HG03103 (cell line): ENCODE measurements around the gene NCCRP1.

ENCODE experiments used
- ATAC-seq: cut with Tn5 transposase; IDR thresholded peaks from one replicate; pipeline ENCODE4 v1.9.1; 2021; ENCODE audit warnings: low read depth; ENCODE audit not compliant: unreplicated experiment

NCCRP1 gene

DNA sequence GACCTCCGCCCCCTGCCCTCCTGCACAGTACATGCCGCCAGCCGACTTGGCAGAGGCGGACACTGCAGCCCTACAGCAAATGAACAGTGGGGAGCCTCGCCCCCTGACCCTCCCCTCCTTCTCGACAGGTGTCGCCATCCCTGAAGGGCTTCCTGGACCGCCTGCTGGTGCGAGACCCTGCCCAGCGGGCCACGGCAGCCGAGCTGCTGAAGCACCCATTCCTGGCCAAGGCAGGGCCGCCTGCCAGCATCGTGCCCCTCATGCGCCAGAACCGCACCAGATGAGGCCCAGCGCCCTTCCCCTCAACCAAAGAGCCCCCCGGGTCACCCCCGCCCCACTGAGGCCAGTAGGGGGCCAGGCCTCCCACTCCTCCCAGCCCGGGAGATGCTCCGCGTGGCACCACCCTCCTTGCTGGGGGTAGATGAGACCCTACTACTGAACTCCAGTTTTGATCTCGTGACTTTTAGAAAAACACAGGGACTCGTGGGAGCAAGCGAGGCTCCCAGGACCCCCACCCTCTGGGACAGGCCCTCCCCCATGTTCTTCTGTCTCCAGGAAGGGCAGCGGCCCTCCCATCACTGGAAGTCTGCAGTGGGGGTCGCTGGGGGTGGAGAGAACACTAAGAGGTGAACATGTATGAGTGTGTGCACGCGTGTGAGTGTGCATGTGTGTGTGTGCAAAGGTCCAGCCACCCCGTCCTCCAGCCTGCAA, 18.3 kb upstream of the NCCRP1 start:
- ATAC-seq = no peak

DNA sequence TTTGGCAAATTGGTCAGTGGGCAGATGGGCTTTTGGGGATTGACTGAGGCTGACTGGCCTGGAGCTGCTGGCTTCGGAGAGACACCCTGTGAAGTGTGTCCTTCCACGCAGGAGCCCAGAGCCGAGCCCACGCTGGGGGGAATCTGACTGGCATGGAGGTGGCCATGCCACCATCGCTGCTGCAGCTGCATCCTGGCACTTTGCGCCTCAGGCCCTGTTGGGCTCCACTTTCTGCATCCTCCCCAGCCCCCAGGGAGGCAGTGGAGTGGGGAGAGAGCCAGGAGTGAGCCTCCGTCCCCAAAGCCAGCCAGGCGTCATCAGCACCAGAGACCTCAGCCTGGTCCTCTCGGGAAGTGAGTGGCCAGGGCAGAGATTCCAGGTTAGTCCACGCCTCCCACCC, 17.0 kb upstream of the NCCRP1 start:
- ATAC-seq = no peak

DNA sequence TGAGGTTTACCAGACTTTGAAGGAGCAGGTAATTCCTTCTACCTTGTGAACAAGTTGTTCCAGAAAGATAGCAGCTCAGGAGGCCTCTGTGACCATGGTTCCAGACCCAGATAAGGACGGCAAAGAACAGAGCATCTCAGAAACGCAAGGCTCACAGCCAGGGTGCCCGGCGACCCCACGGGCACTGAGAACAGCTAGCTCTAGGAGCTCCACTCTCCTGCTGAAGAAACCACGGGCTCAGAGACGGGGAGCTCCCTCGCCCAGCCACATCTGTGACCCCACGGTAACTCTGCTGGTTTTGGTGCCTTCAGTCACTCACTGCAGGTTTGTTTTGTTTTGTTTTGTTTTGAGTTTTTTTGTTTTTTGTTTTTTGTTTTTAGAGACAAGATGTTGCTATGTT, 16.0 kb upstream of the NCCRP1 start:
- ATAC-seq = no peak

DNA sequence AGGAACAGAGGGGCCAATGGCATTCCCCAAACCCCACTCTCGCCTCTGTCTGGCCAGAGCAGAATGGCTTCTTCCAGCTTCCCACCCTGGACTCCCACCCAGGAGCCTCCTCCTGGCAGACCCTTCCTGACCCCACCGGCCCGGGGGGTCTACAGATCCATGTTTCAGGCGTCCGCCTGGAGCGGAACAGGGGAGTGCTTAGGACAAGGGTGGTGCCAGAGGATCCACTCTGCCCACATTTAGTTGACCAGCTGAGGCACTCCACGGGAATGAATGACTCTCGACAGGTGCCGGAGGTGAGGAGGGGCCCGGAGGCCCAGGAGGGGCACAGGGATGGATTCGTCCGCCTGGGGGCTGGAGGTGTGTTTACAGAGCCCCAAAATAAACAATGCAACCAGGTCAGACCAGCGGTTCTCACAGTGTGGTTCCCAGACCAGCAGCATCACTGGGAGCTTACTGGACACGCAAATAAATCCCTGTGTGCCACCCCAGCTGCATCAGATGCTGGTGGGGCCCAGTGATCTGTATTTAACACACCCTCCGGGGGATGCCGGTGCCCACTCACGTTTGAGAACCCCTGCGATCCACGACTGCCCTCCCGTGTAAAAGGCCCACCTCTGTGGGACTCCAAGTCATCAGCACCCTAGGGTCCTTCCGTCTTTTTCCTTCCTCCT, 15.1 kb upstream of the NCCRP1 start:
- no peak for ATAC-seq

DNA sequence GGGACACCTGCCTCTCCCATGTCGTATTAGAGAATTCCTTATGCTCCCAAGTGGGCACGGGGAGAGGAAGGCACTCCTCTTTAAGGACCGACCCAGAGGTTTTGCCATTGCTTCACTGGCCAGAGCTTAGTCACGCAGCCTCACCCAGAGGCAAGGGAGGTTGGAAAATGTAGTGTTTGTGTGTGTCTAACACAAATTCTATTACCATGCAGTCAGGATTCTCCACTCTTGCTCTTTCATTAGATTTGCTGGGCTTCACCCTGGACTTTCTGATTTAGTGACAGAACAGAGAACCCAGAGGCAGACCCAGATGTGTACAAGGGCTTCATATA, 14.6 kb upstream of the NCCRP1 start:
- ATAC-seq = no peak

DNA sequence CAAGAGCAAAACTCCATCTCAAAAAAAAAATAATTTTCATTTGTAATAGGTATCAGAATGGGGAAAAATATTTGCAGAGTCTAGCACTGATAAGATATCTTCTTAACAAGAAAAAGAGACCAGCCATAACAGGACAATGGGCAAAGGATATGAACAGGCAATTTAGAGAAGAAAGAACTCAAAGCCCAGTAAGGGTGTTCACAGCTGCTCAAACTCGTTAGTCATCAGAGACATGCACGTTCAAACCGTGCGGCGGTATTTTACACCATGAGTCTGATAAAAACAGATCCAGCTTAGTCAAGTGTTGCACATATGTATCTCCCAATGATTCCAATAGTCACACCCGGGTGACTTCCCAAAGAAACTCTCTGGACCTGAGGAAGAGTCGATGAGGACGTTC, 13.7 kb upstream of the NCCRP1 start:
- ATAC-seq = no peak

DNA sequence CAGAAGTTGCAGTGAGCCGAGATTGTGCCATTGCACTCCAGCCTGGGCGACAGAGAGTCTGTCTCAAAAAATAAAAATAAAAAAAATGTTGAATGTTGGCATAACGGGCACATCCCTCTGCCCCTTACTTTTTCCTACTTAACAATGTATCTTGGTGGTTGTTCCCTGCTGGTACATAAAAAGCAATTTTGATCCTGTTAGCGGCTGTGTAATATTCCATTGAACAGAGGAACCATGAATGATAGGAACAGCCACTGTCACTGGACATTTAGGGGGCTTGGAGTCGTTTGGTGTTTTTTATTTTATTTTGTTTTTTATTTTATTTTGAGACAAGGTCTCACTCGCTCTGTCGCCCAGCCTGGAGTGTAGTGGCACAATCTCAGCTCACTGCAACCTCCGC, 10.4 kb upstream of the NCCRP1 start:
- ATAC-seq = no peak

DNA sequence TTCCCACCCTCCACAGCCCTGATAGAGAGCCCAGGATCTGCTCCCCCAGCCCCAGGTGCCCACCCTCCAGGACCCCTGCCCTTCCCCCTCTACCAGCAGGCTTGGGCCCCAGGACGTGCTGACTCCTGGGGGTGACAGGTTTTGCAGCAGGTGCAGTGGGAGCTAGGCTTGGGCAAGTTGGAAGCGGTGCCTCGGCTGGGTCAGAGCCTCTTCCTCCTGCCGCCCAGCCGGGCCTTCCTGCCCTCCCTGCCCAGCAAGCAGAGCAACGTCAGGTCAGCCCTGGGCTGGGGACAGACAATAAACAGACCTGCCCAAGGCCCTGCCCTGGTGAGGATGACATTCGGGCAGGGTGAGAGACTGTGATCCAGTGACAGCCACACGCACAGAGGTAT, 9.2 kb upstream of the NCCRP1 start:
- ATAC-seq = no peak

DNA sequence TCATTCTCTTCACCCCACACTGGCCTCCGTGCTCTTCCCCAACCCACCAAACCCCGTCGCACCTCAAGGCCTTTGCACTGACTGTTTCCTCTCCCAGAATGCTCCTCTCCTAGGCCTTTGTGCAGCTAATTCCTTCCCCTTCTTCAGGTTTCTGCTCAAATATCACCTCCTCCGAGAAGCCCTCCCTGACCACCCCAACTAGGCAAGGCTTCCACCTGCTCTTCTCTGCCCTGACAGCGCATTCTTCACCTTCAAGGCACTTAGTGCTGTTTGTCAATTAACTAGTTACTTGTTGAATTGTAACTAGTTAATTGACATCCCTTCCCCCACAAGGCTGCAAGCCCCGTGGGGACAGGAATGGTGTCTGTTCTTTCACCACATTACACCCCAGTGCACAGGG, 7.8 kb upstream of the NCCRP1 start:
- no peak for ATAC-seq

DNA sequence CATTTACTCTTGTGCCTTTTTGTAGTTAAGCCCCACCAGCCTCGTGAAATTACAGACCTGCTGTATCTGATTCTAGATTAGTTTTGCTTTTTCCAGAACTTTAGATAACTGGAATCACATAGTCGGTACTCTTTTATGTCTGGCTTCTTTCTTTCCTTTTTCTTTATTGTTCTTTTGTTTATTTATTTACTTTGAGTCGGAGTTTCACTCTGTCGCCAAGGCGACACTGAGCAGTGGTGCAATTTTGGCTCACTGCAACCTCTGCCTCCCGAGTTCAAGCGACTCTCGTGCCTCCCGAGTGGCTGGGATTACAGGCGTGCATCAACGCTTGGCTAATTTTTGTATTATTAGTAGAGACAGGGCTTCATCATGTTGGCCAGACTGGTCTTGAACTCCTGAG, 6.0 kb upstream of the NCCRP1 start:
- ATAC-seq = no peak

DNA sequence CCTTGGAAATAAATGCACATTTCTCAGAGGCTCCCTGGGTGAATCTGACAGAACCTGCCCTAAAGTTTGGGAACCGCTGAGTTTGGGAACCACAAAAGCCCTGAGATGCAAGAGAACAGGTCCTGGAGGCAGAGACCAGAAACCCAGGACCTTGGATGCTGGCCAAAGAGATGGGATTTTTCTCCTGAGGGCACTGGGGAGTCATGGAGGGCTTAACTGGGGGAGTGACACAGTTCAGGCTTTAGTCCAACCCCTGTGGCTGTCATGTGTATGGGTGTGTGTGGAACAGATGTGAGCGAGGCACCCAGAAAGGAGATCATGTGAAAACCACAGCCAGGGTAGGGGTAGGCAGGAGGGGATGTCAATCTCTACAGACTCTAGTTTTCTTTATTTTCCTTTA, 3.9 kb upstream of the NCCRP1 start:
- ATAC-seq = no peak

DNA sequence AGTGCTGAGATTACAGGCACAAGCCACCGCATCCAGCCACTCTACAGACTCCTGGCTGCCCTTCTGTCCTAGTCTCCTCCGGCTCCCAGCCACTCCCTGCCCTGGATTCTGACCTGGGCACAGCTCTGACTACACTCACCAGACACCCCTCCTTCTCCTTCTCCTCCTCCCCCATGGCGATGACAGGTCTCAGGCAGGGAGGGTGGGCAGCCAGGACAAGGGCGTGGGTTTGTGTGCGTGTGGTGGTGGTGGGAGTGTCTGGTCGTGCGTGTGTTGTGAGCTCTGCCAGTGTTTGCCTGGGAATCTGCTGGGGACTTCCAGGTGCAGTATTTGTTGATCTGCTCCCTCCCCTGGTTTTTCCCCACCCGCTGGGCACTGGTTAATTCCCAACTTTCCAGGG, 3.0 kb upstream of the NCCRP1 start:
- no peak for ATAC-seq

DNA sequence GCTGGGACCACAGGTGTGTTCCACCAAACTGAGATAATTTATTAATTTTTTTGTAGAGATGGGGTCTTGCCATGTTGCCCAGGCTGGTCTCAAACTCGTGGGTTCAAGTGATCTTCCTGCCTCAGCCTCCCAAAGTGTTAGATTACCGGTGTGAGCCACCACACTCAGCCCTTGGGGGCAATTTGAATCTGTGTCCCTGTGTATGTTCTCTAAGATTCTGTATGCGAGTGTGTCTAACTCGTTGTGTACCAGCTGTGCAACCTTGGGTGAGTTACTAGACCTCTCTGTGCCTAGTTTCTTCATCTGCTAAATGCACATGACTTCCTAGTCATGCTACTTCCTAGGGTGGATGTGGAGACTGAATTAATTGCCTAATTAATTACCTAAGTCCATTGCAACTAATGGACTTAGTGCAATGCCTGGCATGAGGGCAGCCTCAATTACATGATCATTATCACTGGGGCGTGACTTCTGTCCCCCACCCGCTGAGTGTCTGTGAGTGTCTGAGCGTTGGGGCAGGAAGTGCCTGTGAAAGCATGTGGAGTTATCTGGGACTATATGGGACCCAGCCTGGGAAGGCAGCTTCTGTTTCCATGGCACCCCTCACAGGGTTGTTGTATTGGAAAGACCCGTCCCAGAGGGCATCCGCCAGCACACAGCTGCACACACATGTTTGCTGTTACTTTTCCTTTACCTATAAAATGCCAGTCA, 1.8 kb upstream of the NCCRP1 start:
- no peak for ATAC-seq

DNA sequence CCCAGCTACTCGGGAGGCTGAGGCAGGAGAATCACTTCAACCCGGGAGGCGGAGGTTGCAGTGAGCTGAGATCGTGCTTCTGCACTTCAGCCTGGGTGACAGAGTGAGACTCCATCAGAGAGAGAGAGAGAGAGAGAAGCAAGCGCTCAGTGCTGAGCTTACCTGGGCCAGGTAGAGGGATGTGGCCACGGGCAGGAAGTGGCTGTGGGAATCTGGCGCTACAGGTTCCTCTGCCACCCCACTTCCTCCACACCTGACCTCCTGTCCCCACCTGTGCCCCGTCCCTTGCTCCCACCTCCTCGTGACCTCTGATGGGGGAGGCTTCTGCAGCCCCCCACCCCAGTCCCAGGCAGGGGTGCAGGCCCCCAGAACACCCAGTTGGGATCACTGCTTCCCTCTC, 1.0 kb upstream of the NCCRP1 start:
- ATAC-seq = no peak

DNA sequence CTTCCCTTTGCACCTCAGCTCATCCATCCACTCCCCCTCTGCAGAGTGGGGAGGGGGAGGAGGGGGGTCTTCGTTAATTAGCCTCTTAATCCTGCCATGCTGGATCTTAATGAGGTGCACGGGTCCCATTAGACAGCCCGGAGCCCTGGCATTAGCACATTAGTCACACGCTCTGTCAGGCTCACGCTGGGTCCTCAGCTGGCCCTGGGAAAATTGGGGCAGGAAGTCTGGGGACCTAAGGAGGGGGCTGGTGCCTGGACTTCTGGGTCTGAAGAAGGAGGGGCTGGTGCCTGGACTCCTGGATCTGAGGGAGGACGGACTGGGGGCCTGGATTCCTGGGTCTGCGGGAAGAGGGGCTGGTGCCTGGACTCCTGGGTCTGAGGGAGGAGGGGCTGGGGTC, 444 bp upstream of the NCCRP1 start:
- no peak for ATAC-seq

DNA sequence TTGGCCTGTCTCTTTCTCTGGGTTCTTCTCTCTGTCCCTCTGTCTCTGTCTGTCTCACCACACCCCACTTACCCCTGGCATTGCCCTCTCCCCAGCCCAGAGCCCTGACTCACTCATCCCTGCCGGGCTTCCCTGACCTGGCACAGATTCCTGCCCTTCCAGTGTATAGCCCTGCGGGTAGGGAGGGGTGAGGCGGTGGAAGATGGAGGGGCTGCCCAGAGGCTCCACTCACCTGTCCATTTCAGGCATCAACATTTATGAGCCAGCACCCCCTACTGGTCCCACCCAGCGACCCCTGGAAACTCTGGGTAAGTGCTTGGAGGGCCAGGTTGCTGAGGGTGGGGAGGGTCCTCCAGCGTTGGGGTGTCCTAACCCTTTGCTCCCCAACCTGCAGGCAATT, 1.0 kb downstream of the NCCRP1 start:
- no peak for ATAC-seq

DNA sequence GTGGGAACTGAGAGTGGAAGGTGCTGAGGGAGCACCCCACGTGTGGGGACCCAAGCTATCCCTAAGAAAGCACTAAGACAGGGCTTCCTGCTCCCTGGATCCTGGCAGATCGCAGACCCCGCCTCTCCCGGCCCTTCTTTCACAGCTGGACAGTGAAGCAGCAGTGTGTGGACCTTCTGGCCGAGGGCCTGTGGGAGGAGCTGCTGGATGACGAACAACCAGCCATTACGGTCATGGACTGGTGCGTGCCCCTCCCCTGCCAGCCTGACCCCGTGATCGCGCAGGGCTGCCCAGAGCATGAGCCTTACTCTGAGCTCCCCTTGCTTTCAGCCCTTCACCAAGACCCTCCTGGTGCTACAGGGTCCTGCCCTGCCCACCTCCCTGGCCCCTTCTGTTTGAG, 2.3 kb downstream of the NCCRP1 start:
- no peak for ATAC-seq

DNA sequence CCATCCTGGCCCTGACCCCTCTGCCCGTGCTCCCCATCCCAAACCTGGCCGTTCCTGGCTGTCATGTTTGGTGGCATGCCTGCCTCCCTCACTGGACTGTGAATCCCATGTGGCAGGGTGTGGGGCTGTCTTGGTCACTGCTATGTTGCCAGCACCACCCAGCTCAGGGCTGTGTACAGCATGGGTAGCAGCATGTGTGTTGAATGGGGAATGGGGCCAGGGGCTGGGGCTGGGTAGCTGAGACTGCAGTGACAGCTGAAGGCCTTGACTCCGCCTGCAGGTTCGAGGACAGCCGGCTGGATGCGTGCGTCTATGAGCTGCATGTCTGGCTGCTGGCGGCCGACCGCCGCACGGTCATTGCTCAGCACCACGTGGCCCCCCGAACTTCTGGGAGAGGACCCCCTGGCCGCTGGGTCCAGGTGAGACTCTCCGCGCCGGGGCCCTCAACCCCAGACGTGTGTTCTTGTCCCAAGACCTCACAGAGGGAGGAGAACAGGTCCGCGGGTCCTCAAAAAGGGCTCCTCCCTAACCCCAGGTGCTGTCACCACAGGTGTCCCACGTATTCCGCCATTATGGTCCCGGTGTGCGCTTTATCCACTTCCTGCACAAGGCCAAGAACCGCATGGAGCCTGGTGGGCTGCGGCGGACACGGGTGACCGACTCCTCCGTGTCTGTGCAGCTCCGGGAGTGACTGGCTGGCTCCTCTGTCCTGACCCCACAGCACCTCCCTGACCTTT, 3.5 kb downstream of the NCCRP1 start:
- no peak for ATAC-seq

DNA sequence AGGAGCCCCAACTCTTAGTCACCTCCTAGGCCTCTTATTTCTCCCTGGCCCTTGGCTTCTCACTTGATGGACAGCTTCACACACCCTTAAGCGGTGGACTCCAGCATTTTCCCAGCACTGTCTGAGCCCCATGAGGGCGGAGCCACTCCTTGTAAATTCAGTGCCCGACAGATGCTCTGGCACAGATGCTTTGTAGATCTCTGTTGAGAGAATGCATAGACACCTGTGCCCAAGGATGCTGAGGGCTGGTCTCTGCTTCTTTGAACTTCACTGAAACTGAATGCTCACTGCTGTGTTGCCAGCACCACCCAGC, 4.0 kb downstream of the NCCRP1 start:
- no peak for ATAC-seq

DNA sequence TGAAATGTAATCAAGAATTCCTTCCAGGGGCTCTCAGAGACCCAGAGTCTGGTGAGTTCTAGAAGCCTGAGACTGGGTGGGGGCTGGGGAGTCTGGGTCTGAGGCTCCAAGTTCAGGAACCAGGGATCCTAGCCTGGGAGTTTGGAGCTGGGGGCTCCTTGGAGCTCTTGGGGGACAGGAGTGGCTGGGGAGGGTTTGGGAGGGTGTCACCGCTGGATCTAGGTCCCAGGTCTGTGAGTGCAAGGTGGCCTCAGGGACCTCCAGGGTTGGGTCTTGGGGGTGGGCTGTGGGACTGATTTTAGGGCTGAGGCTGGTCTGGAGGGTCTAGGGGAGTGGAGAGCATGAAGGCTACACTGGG, 6.2 kb downstream of the NCCRP1 start:
- ATAC-seq = no peak

DNA sequence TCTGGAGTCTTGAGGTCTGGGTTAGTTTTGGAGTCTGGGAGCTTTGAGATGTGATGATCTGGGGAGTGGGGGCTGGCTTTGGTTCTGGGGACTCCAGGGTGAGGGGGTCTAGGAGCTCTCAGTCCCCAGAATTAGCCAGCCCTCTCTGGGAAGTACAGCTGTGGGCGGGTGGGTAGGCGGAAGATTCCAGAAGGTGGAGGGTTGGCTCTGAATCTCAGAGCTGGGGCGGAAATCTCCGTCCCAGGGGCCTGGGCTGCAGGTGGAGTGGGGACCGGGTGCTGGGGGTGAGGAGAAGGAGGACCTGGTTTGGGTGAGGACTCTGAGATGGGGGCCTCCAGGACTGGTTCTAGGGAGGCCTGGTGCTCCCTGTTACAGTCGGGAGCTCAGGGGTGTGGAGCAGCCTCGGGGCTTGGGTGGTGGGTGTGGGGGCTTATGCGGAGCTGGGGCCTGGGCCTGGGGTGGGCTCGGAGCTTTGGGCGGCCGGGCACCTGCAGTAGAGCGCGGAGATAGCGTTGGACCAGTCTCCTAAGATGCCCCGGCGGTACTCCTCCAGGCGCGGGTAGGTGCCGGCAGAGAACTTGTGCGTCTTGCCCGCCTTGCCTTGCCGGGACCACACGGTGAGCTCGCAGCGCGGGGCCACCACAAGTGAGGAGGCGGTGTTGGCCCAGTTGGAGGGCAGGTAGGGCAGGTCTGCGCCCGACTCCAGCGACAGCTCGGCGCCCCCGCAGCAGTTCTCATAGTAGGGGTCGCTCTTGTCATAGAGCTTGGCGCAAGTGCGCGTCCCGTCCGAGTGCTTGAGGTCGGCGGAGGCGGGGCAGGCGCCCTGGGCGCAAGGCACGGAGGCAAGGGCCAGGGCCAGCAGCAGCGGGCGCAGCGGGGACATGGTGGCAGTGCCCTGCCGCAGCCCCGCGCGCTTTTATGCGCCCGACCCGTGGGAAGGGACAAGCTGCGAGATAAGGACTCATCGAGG, 6.9 kb downstream of the NCCRP1 start, which contains the start of gene SYCN:
SYCN (minus strand) TSS at position 892 of the 970 bp plus-strand sequence; CDS start at position 883, 9 bp downstream.
- no peak for ATAC-seq
